Mesothelial cell of epicardium (in vitro differentiated cells): ENCODE measurements around the gene KRTAP1-4. TPM values are rescaled to one million over a fixed set of nuclear protein-coding genes. Genes with fewer than 3 reads are reported as not detected.
"Not testable (repeated sequence)": the region's sequence is repeated elsewhere in the genome, so short reads cannot be mapped to it uniquely, and the experiment has no call there.

Experiments
- DNase-seq, 2 experiments: peaks; one replicate each; pipeline ENCODE4 v3.0.0; 2021; ENCODE audit warnings: low spot score in 2 of 2; ENCODE audit not compliant: unreplicated experiment in 2 of 2
- H3K27ac Mint-ChIP-seq: 2 replicates; pipeline ENCODE4 v1.8.0; 2021; ENCODE audit warnings: mixed read lengths
- H3K27me3 Mint-ChIP-seq: 2 replicates; pipeline ENCODE4 v1.8.0; 2021; ENCODE audit warnings: low read depth, mixed read lengths
- H3K36me3 Mint-ChIP-seq: 2 replicates; pipeline ENCODE4 v1.8.0; 2021; ENCODE audit warnings: mixed read lengths
- H3K4me1 Mint-ChIP-seq: 2 replicates; pipeline ENCODE4 v1.8.0; 2021; ENCODE audit warnings: mixed read lengths
- H3K4me3 Mint-ChIP-seq: 2 replicates; pipeline ENCODE4 v1.8.0; 2021; ENCODE audit warnings: mild to moderate bottlenecking, moderate library complexity, mixed read lengths
- H3K9me3 Mint-ChIP-seq: 2 replicates; pipeline ENCODE4 v1.8.0; 2021; ENCODE audit warnings: mixed read lengths
- total RNA-seq: library from RNA; stranded (reverse); gene quantifications from 3 replicates; pipeline ENCODE4 v1.2.1, GENCODE V29; 2021
- TF ChIP-seq, protein P1 (sequence below): fragments of 200-600 bp; sonication (generic); IDR thresholded peaks from one replicate; pipeline ENCODE4 v1.5.0; 2021; ENCODE audit warnings: antibody characterized with exemption; ENCODE audit not compliant: unreplicated experiment

The KRTAP1-4 gene
- total RNA-seq, 1 donor from 2014 or later = not detected

DNA sequence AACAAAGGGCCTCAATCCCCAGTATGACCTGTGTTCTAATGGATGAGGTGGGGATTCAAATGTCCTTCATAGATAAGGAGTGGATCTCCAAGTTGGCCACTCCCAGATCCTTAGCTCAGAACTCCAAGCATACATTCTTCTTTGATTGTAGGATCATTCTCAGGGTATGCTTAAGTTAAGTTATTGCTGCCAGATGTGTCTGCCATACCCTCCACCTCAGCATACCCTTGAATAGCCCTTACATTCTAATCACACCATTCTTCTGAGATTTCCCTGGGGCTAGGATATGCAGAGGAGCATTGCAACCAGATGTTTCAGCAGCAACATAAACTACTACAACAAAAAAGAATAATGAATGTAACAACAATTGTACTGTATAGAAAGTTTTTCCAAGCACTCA, 37.3 kb upstream of the KRTAP1-4 start:
- Mint-ChIP-seq H3K9me3 (no peaks in the 10 kb centered on the region), H3K36me3 (no peaks in the 10 kb centered on the region), H3K4me1 (no peaks in the 10 kb centered on the region), H3K27me3 (no peaks in the 10 kb centered on the region), H3K27ac (no peak overlapping the region), H3K4me3 (no peak overlapping the region)
- DNase-seq = no peak
- TF ChIP-seq, protein P1, sequence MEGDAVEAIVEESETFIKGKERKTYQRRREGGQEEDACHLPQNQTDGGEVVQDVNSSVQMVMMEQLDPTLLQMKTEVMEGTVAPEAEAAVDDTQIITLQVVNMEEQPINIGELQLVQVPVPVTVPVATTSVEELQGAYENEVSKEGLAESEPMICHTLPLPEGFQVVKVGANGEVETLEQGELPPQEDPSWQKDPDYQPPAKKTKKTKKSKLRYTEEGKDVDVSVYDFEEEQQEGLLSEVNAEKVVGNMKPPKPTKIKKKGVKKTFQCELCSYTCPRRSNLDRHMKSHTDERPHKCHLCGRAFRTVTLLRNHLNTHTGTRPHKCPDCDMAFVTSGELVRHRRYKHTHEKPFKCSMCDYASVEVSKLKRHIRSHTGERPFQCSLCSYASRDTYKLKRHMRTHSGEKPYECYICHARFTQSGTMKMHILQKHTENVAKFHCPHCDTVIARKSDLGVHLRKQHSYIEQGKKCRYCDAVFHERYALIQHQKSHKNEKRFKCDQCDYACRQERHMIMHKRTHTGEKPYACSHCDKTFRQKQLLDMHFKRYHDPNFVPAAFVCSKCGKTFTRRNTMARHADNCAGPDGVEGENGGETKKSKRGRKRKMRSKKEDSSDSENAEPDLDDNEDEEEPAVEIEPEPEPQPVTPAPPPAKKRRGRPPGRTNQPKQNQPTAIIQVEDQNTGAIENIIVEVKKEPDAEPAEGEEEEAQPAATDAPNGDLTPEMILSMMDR = no peak

DNA sequence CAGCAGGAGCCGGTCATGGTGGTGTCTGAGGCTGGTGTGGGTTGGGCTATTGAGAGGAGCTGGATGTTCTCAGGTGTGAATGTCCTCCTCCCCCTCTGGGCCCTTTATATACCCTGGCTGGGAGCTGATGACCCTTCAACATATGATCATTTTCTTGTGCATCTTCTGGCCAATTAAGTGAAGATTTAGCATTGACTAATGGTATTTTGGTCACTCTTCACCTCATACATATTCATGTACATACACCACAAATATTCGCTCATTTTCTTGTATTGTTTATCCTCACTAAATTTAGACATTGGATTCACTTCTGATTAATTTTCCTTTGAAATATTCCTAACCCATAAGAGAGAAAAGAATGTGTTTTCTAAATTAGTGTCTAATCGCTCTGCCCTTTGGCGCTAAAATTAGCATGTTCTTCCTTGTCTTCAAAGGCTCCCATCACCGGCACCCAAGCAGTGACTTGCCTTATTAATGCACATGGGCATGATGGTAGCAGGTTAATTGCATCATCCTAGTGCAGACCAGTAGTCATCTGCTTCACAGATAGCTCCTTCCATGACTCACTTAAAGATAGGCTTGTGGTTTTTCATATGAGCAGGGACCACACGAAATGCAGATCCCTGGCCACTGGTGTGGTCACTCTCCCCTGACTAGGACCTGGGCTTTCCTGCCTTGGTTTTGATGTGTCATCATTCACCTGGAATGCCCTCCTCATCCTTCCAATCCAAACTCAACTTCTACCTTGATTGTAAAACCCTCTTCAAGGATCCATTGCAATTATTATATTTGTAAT, 36.0 kb upstream of the KRTAP1-4 start, which contains the start of gene KRTAP2-4:
Gene KRTAP2-4, minus strand, starts transcription at position 51 of the 796 bp plus-strand sequence. Its CDS starts 34 bp downstream, at position 17.
- DNase-seq = no peak
- Mint-ChIP-seq H3K9me3 (no peaks in the 10 kb centered on the region), H3K27me3 (no peaks in the 10 kb centered on the region), H3K4me1 (peaks cover 10% of the 10 kb centered on the region), H3K36me3 (no peaks in the 10 kb centered on the region), H3K27ac (no peak within 1 kb of the TSS), H3K4me3 (no peak within 1 kb of the TSS)
- TF ChIP-seq, protein P1 = no peak

DNA sequence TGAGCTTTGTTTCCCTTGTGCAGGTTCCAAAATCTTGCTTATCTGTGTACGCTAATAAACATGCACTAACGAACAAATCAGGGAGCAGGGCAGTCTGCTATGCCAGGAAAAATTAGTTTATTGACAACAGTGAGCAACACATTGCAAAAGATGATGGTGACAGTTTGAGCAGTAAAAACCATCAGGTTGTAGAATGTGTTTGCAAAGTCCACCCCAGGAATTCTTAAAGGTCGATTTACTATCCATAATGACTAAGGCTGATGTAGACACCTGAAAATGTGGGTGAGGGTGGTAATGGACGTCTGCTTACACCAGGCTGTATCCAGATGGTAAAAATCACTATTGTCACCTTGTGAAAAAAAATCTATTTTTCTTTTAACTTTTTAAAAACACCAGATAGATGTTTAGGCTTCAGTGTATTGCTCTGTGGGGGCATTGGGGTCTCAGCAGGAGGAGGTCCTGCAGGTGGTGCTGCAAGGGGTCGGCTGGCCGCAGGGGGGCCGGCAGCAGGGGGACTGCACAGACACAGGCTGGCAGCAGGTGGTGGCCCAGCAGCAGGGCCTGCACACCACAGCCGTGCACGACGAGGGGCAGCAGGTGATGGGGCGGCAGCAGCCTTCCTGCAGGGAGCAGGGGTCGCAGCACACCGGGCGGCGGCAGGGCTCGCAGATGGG, 35.2 kb upstream of the KRTAP1-4 start:
- H3K4me1 Mint-ChIP-seq = peaks cover 18% of the 10 kb centered on the region
- not testable (repeated sequence) for H3K27me3 Mint-ChIP-seq, H3K4me3 Mint-ChIP-seq, H3K9me3 Mint-ChIP-seq, H3K27ac Mint-ChIP-seq, DNase-seq, H3K36me3 Mint-ChIP-seq

DNA sequence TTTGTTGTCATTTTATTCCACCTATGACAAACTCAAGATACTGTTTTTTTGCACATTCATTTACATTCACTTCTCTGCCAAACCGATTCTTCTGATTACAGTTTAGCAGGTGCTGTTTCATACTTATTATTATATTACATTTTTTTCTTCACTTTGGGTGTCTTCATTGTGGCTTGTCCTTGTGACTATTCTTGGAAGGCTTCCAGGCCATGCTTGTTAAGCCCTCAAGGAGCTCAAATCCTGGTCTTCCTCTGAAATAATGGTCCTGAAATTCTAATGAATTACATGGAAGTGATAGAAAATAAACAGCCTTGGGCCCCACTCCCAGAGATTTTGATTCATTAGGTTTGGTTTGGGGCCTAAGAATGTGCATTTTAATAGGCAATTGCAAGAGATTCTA, 34.3 kb upstream of the KRTAP1-4 start:
- TF ChIP-seq, protein P1 = no peak
- Mint-ChIP-seq H3K27me3 (no peaks in the 10 kb centered on the region), H3K4me3 (no peak overlapping the region), H3K36me3 (no peaks in the 10 kb centered on the region), H3K27ac (no peak overlapping the region), H3K4me1 (peaks cover 23% of the 10 kb centered on the region), H3K9me3 (no peaks in the 10 kb centered on the region)
- DNase-seq = no peak

DNA sequence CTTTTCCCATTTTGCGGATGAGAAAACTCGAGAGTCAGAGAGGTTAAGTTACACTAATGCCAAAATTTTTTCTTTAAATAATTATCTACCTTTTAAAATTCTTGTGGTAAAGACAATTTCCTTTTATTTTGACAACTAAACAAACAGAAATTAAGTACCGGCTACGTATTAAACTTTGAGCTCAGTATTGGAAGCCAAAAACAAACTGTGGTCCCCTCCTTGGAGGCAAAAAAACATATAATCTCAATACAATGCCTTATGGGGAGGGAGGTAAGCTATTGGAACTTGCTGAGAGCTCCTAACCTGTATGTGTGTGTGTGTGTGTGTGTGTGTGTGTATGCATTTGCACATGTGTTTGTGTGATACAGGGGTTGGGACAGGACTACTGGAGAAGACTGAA, 33.5 kb upstream of the KRTAP1-4 start:
- Mint-ChIP-seq H3K9me3 (no peaks in the 10 kb centered on the region), H3K27ac (no peak overlapping the region), H3K36me3 (no peaks in the 10 kb centered on the region), H3K4me1 (peaks cover 28% of the 10 kb centered on the region), H3K27me3 (no peaks in the 10 kb centered on the region), H3K4me3 (no peak overlapping the region)
- TF ChIP-seq, protein P1 = no peak
- DNase-seq = no peak

DNA sequence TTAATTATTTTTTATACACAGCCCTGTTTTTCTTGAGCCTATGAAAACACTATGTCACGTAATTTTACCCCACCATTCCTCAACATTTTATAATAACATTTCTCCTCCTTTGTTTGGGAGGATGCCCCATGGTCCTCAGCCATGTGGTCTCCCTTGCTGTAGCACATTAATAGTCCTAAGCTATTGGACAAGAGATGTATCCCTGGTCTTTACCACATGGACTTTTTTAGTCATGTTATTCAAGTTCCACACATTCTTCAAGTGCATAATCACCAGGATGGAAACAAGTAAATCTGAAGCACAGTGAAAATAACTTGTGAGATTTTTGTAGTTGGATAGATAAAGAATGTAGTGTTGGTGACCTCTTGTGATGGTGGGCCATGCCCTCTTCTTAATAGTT, 32.0 kb upstream of the KRTAP1-4 start:
- TF ChIP-seq, protein P1 = no peak
- Mint-ChIP-seq H3K27me3 (no peaks in the 10 kb centered on the region), H3K27ac (peak overlapping the region; percentile 59), H3K4me1 (peaks cover 28% of the 10 kb centered on the region), H3K9me3 (peaks cover 7% of the 10 kb centered on the region), H3K36me3 (no peaks in the 10 kb centered on the region), H3K4me3 (no peak overlapping the region)
- no peak for DNase-seq
